GM06990 (cell line): ENCODE measurements around the gene ADCYAP1R1.

ENCODE experiments used
- DNase-seq: peaks from one replicate; pipeline ENCODE4 v3.0.0-alpha.2; 2011; ENCODE audit not compliant: insufficient read length; ENCODE audit errors: extremely low read depth
- H3K27me3 ChIP-seq: replicated peaks from 2 replicates; pipeline ENCODE4 v1.6.0; 2011; ENCODE audit warnings: low read length; ENCODE audit not compliant: control insufficient read depth, insufficient read depth
- H3K36me3 ChIP-seq: 2 replicates; pipeline ENCODE4 v1.5.1; 2011; ENCODE audit warnings: low read length; ENCODE audit not compliant: control insufficient read depth, insufficient read depth
- H3K4me3 ChIP-seq: replicated peaks from 2 replicates; pipeline ENCODE4 v1.5.1; 2011; ENCODE audit warnings: low read depth, mild to moderate bottlenecking, control low read depth, low read length
- CTCF ChIP-seq: IDR thresholded peaks from 2 replicates; pipeline ENCODE4 v1.5.1; 2011; ENCODE audit warnings: low read length, control low read depth, mild to moderate bottlenecking, inconsistent platforms; ENCODE audit not compliant: insufficient read depth, poor library complexity, severe bottlenecking

The ADCYAP1R1 gene

GRCh38 chr7:31071645-31072029 is 19.5 kb downstream of the ADCYAP1R1 start:
- Histone ChIP-seq H3K4me3 (no peak overlapping the region), H3K36me3 (no peaks in the 10 kb centered on the region), H3K27me3 (no peaks in the 10 kb centered on the region; the same call in none of the 2 replicates)
- no peak for TF ChIP-seq CTCF
- no peak for DNase-seq

GRCh38 chr7:31073326-31074119 is 21.4 kb downstream of the ADCYAP1R1 start:
- Histone ChIP-seq H3K36me3 (no peaks in the 10 kb centered on the region), H3K27me3 (no peaks in the 10 kb centered on the region; the same call in 1 of the 2 replicates), H3K4me3 (no peak overlapping the region)
- TF ChIP-seq CTCF: no peak
- no peak for DNase-seq

- Histone ChIP-seq H3K4me3 (no peak overlapping the region), H3K36me3 (no peaks in the 10 kb centered on the region), H3K27me3 (no peaks in the 10 kb centered on the region; the same call in 1 of the 2 replicates)
- TF ChIP-seq CTCF: no peak
- DNase-seq: no peak
Observed at GRCh38 chr7:31074120-31074383, 21.9 kb downstream of the ADCYAP1R1 start.

GRCh38 chr7:31074403-31075085 is 22.4 kb downstream of the ADCYAP1R1 start:
- no peak for DNase-seq
- Histone ChIP-seq H3K4me3 (no peak overlapping the region), H3K36me3 (no peaks in the 10 kb centered on the region), H3K27me3 (no peaks in the 10 kb centered on the region; the same call in 1 of the 2 replicates)
- TF ChIP-seq CTCF: no peak

- Histone ChIP-seq H3K4me3 (no peak overlapping the region), H3K27me3 (no peaks in the 10 kb centered on the region; the same call in none of the 2 replicates)
Observed at GRCh38 chr7:31075086-31075405, 22.9 kb downstream of the ADCYAP1R1 start.

More at GRCh38 chr7:31075086-31075405, 22.9 kb downstream of the ADCYAP1R1 start:
- no peak for DNase-seq
- H3K36me3 ChIP-seq: no peaks in the 10 kb centered on the region
- no peak for TF ChIP-seq CTCF
